Heart right ventricle (tissue), 16 donors: ENCODE data around the gene GLS. TPM values are rescaled to one million over a fixed set of nuclear protein-coding genes. Genes with fewer than 3 reads are reported as not detected.

ENCODE experiments used
- ATAC-seq, 8 donors: fragments of 200-7000 bp; cut with Tn5 transposase; one replicate each; pipeline ENCODE4 v1.9.1; 2020; ENCODE audit warnings: mild to moderate bottlenecking in 8 of 8, moderate library complexity in 8 of 8, moderate number of reproducible peaks in 1 of 8
- DNase-seq, 2 donors: peaks; one replicate each; pipeline ENCODE4 v3.0.0-alpha.2; 2020
- H3K27ac ChIP-seq, 10 donors: fragments of 200-600 bp; sonication (generic) in 2 of 10; one replicate each; pipeline versions ENCODE4 v1.5.0 to v1.8.0; 2020 to 2022; ENCODE audit warnings: mild to moderate bottlenecking in 3 of 10
- H3K27me3 ChIP-seq, 7 donors: fragments of 200-600 bp; one replicate each; pipeline ENCODE4 v1.8.0; 2021 to 2022; ENCODE audit warnings: mild to moderate bottlenecking in 2 of 7
- H3K36me3 ChIP-seq, 9 donors: fragments of 200-600 bp; sonication (generic) in 1 of 9; one replicate each; pipeline versions ENCODE4 v1.5.0 to v1.8.0; 2020 to 2022; ENCODE audit warnings: mild to moderate bottlenecking in 2 of 9
- H3K4me1 ChIP-seq, 9 donors: fragments of 200-600 bp; sonication (generic) in 1 of 9; one replicate each; pipeline versions ENCODE4 v1.5.0 to v1.8.0; 2020 to 2022; ENCODE audit warnings: mild to moderate bottlenecking in 4 of 9
- H3K4me3 ChIP-seq, 10 donors: fragments of 200-600 bp; sonication (generic) in 2 of 10; one replicate each; pipeline versions ENCODE4 v1.5.0 to v1.8.0; 2020 to 2022; ENCODE audit warnings: mild to moderate bottlenecking in 7 of 10, moderate library complexity in 2 of 10
- H3K9me3 ChIP-seq, 11 donors: fragments of 200-600 bp in 10 of 11; sonication (generic) in 2 of 11; one replicate each; pipeline versions ENCODE4 v1.5.0 to v1.8.0; 2013 to 2022; ENCODE audit warnings: mild to moderate bottlenecking in 2 of 11, control low read depth in 1 of 11, moderate library complexity in 1 of 11
- CTCF ChIP-seq, 9 donors: fragments of 200-600 bp; sonication (generic) in 2 of 9; IDR thresholded peaks; one replicate each; pipeline versions ENCODE4 v1.5.0 to v1.8.0; 2021 to 2022; ENCODE audit warnings: antibody characterized with exemption in 9 of 9, mild to moderate bottlenecking in 5 of 9, moderate library complexity in 1 of 9
- WGBS, 2 donors: extraction: QIAGEN DNeasy Blood & Tissue Kit; methylation state at CpG; one replicate each; pipeline ENCODE4 v1.1.7; 2013; ENCODE audit warnings: inconsistent platforms in 1 of 2; 5-methylcytosine and 5-hydroxymethylcytosine counted together
- intact Hi-C, 10 donors: fragments of 100-400 bp; cut with DNase I; formaldehyde crosslinking; loops; one replicate each; pipeline versions ENCODE4 v1.11.1 to v1.14.2; 2022
- polyA plus RNA-seq, 2 donors: library from polyadenylated mRNA; stranded (reverse); fragments of 200-250 nt; gene quantifications; one replicate each; pipeline ENCODE4 v1.2.3, GENCODE V29; 2013
- total RNA-seq, 10 donors: library from RNA; stranded (reverse); fragmentation: NEBNext Ultra II Directional in 3 of 10; extraction: Animal tissue kit (Norgen Biotek cat#: 25700) in 3 of 10; gene quantifications; one replicate each; pipeline versions ENCODE4 v1.2.1 to v1.2.4, GENCODE V29; 2021 to 2023
- donor health status: Arrhythmogenic right ventricular cardiomyopathy.
- donor health status: ischemic (EF 13 %, LVEDD 7.1; RV severe dilation, severe dysfunction).
- donor health status: healthy with polysubstance abuse.
- donor health status: DM: no; HTN: yes; CAD: no.
- donor health status: DM: no; HTN: no; CAD: no.
- donor health status: ischemic (EF 25% LVEDD 6.9; RV normal size, moderate dysfunction).
- donor health status: ischemic (EF 25% LVEDD 5.7; RV mildly dilated, moderate dysfunction).
- donor health status: healthy.
- donor health status: DM: yes; HTN: yes; CAD: no.
- donor health status: Ischemic cardiomyopathy.
- donor health status: ischemic (EF 35%, LVEDD 5.7; RV mildly dilated, moderate dysfunction).
- donor health status: nonischemic (EF 11% LVEDD 7.7; RV severe dilation, severe dysfunction).
- donor health status: DM: yes; HTN: yes; CAD: no.
- donor health status: PGD.
- donor health status: ischemic (EF 29% LVEDD 5.4; RV normal size, mild dysfunction).
- donor health status: nonischemic (EF 23%, LVEDD 6.1; RV moderate dilation, normal function).

Gene GLS
- total and polyA plus RNA-seq, 12 donors = 17.1 to 73.5 (median 54.3) TPM

DNA sequence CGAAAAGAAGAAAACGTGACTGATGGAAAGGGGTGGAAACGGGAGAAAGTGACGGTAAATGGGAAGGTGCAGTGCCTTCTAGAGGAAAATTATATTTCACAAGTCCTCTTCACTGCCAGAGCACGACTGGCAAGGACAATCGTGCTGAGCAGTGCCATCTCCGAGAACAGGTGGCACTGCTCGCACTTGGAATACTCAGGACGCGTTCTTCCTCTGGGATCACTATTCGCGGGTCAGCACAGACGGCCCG, 133.0 kb downstream of the GLS start:
- ATAC-seq = no peak
- Histone ChIP-seq H3K4me3 (peak overlapping the region; percentile 67 to 98 (median 84)), H3K4me1 (peaks cover 0 to 70% (median 32%) of the 10 kb centered on the region in 9 donors), H3K9me3 (no peaks in the 10 kb centered on the region), H3K27me3 (no peaks in the 10 kb centered on the region), H3K36me3 (peaks cover 0 to 45% (median 7%) of the 10 kb centered on the region in 9 donors), H3K27ac (peak overlapping the region; percentile 83 to 97 (median 93))
- peak in 1 of 9 donors; percentile 13 for TF ChIP-seq CTCF (IDR thresholded peaks at IDR 0.05)
- 0% methylated on average over 14 of the region's 14 CpGs for WGBS, 2 donors
- no peak for DNase-seq
- intact Hi-C loops = loop anchor here in 3 of 10 donors (5.0 kb wide), 2 partner anchors 131 to 161 kb away; partner anchors contain the start of gene GLS (in 2 of the 3)

- peak within 1 kb of the TSS; percentile 83 to 97 (median 93) for H3K27ac ChIP-seq
- H3K4me1 ChIP-seq = peaks cover 0 to 70% (median 32%) of the 10 kb centered on the region in 9 donors
- no peaks in the 10 kb centered on the region for H3K9me3 ChIP-seq
- H3K36me3 ChIP-seq = peaks cover 0 to 40% (median 5%) of the 10 kb centered on the region in 9 donors
- peak; percentile 96 to 98 (median 97) for ATAC-seq
- intact Hi-C loops = loop anchor here in 3 of 10 donors (1.0 to 5.0 kb wide), 3 partner anchors 132 to 162 kb away; partner anchors contain the start of gene GLS (in 3 of the 3)
- TF ChIP-seq CTCF (IDR thresholded peaks at IDR 0.05) = peak in 6 of 9 donors; percentile 5 to 17 (median 10)
- DNase-seq = peak; percentile 93 to 96
- no peaks in the 10 kb centered on the region for H3K27me3 ChIP-seq
- H3K4me3 ChIP-seq = peak within 1 kb of the TSS; percentile 67 to 98 (median 84)
- WGBS, 2 donors = 0 to 1% methylated on average over 68 of the region's 68 CpGs
These were observed 133.5 kb downstream of the GLS start, which contains the start of gene STAT1 for GRCh38 chr2:191013932-191014652. Gene STAT1, minus strand, starts transcription at chr2:191014171. Its CDS starts 4,168 bp downstream, at chr2:191010003.

GRCh38 chr2:191014653-191015020, 134.0 kb downstream of the GLS start:
- peaks cover 0 to 70% (median 32%) of the 10 kb centered on the region in 9 donors for H3K4me1 ChIP-seq
- peak overlapping the region; percentile 83 to 97 (median 93) for H3K27ac ChIP-seq
- H3K9me3 ChIP-seq = no peaks in the 10 kb centered on the region
- TF ChIP-seq CTCF (IDR thresholded peaks at IDR 0.05) = no peak
- WGBS, 2 donors = 38 to 42% methylated on average over 4 of the region's 4 CpGs
- H3K36me3 ChIP-seq = peaks cover 0 to 34% (median 0%) of the 10 kb centered on the region in 9 donors
- no peaks in the 10 kb centered on the region for H3K27me3 ChIP-seq
- intact Hi-C loops = loop anchor here in 3 of 10 donors (1.0 to 5.0 kb wide), 3 partner anchors 132 to 162 kb away; partner anchors contain the start of gene GLS (in 3 of the 3)
- peak overlapping the region in 9 of 10 donors; percentile 67 to 98 (median 84) for H3K4me3 ChIP-seq
- ATAC-seq (no peak), DNase-seq (no peak)

Other genes with a start within 250 kb of the GLS start
- 10 to 100 TPM; 22.7 to 41.5 (median 28.4) TPM for gene NAB1, start 231.7 kb upstream of the GLS start, total RNA-seq
- 10 to 100 TPM in 1 of 2 donors, 1 to 10 TPM in 1; 9.3 to 18.9 TPM for gene NAB1, start 231.7 kb upstream of the GLS start, polyA plus RNA-seq
- gene STAT1, start 133.3 kb downstream of the GLS start, total RNA-seq = 100 to 1,000 TPM in 1 of 10 donors, 10 to 100 TPM in 9; 35.9 to 438 (median 52.4) TPM
- 10 to 100 TPM in 1 of 2 donors, 1 to 10 TPM in 1; 8.9 to 14.6 TPM for gene STAT1, start 133.3 kb downstream of the GLS start, polyA plus RNA-seq